ENCODE measurements around the gene TRAPPC5. TPM values are rescaled to one million over a fixed set of nuclear protein-coding genes. Genes with fewer than 3 reads are reported as not detected.

The TRAPPC5 gene
- total and polyA plus RNA-seq, 10 of the 15 experiments (the other 5 are each of a cell fraction or from before 2014, with no cell fraction given): 4.2 to 210 (median 89.1) TPM

- TF ChIP-seq MTA2 (IDR thresholded peaks at IDR 0.05; ENCODE audit: low read depth) (peak; percentile 35; the same call in 1 of the 2 replicates), MEF2B (IDR thresholded peaks at IDR 0.05; ENCODE audit: partially characterized antibody, poor library complexity, severe bottlenecking) (peak; percentile 65), MEF2A (IDR thresholded peaks at IDR 0.05; ENCODE audit: insufficient read depth, low read depth, low read length) (peak; percentile 76; the same call in 1 of the 2 replicates), DPF2 (IDR thresholded peaks at IDR 0.05) (no peak), RB1 (IDR thresholded peaks at IDR 0.05; ENCODE audit: borderline replicate concordance) (0 out of 2 replicates have a peak, but pooled peaks have one; percentile 45), EED (IDR thresholded peaks at IDR 0.05; ENCODE audit: low read depth) (0 out of 2 replicates have a peak, but pooled peaks have one; percentile 31), TBL1XR1 (IDR thresholded peaks at IDR 0.05; ENCODE audit: low read depth, low read length) (peak; percentile 41; the same call in 1 of the 2 replicates), PAX5 (IDR thresholded peaks at IDR 0.05; ENCODE audit: borderline replicate concordance, low read depth, low read length) (0 out of 2 replicates have a peak, but pooled peaks have one; percentile 34), NR2C1 (IDR thresholded peaks at IDR 0.05) (peak; percentile 76), SMARCA5 (IDR thresholded peaks at IDR 0.05) (no peak; the same call in 1 of the 2 replicates), NFIC (IDR thresholded peaks at IDR 0.05; ENCODE audit: low read depth, low read length) (peak; percentile 26; the same call in 1 of the 2 replicates), CBX3 (IDR thresholded peaks at IDR 0.05; ENCODE audit: borderline replicate concordance, low read depth) (no peak), BACH1 (IDR thresholded peaks at IDR 0.05; ENCODE audit: borderline replicate concordance) (peak; percentile 55; the same call in 1 of the 2 replicates), SPI1 (IDR thresholded peaks at IDR 0.05; ENCODE audit: borderline replicate concordance, insufficient read depth, low read depth, low read length) (no peak), IKZF1 (conservative IDR thresholded peaks at IDR 0.05) (peak; percentile 76), STAT3 (IDR thresholded peaks at IDR 0.05; ENCODE audit: low read depth, low read length) (no peak), ATF3 (IDR thresholded peaks at IDR 0.05; ENCODE audit: borderline replicate concordance, extremely low read depth, low read depth, low read length) (0 out of 2 replicates have a peak, but pooled peaks have one; percentile 23), SRF (IDR thresholded peaks at IDR 0.05; ENCODE audit: low read depth in 2 of 2, low read length in 2 of 2) (0 out of 4 replicates have a peak, but pooled peaks of 1 of the 2 experiments have one; percentile 12), MYB (IDR thresholded peaks at IDR 0.05; ENCODE audit: borderline replicate concordance, low read depth, low read length) (0 out of 2 replicates have a peak, but pooled peaks have one; percentile 24), EGR1 (IDR thresholded peaks at IDR 0.05; ENCODE audit: borderline replicate concordance in 1 of 2, low read depth in 2 of 2, low read length in 2 of 2) (0 out of 3 replicates have a peak, but pooled peaks of 1 of the 2 experiments have one; percentile 29), SP1 (IDR thresholded peaks at IDR 0.05; ENCODE audit: low read depth, low read length) (peak; percentile 16), CTCF (IDR thresholded peaks at IDR 0.05 in 2 of 3, conservative IDR thresholded peaks at IDR 0.05 in 1 of 3; ENCODE audit: control insufficient read depth in 2 of 3, extremely low read depth in 1 of 3, insufficient read depth in 1 of 3, low read depth in 3 of 3, low read length in 3 of 3) (peak; percentile 91 to 97 (median 95)), CREB1 (IDR thresholded peaks at IDR 0.05; ENCODE audit: low read depth) (peak; percentile 64), HDGF (IDR thresholded peaks at IDR 0.05) (no peak), YY1 (IDR thresholded peaks at IDR 0.05; ENCODE audit: low read depth, low read length) (peak; percentile 74)
- TF ChIP-seq, protein P1, sequence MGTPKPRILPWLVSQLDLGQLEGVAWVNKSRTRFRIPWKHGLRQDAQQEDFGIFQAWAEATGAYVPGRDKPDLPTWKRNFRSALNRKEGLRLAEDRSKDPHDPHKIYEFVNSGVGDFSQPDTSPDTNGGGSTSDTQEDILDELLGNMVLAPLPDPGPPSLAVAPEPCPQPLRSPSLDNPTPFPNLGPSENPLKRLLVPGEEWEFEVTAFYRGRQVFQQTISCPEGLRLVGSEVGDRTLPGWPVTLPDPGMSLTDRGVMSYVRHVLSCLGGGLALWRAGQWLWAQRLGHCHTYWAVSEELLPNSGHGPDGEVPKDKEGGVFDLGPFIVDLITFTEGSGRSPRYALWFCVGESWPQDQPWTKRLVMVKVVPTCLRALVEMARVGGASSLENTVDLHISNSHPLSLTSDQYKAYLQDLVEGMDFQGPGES (IDR thresholded peaks at IDR 0.05): no peak
- TF ChIP-seq, protein P2, sequence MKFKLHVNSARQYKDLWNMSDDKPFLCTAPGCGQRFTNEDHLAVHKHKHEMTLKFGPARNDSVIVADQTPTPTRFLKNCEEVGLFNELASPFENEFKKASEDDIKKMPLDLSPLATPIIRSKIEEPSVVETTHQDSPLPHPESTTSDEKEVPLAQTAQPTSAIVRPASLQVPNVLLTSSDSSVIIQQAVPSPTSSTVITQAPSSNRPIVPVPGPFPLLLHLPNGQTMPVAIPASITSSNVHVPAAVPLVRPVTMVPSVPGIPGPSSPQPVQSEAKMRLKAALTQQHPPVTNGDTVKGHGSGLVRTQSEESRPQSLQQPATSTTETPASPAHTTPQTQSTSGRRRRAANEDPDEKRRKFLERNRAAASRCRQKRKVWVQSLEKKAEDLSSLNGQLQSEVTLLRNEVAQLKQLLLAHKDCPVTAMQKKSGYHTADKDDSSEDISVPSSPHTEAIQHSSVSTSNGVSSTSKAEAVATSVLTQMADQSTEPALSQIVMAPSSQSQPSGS (IDR thresholded peaks at IDR 0.05; ENCODE audit: low read length): 0 out of 2 replicates have a peak, but pooled peaks have one; percentile 11
Measured at GRCh38 chr19:7652061-7652641, 28.5 kb upstream of the TRAPPC5 start (continued).

Measured in GM12878 (cell line).